ENCODE data around the gene ETF1. TPM values are rescaled to one million over a fixed set of nuclear protein-coding genes. Genes with fewer than 3 reads are reported as not detected.

Gene ETF1
- total RNA-seq, 6 donors from 2014 or later: 22.0 to 147 (median 92.4) TPM

DNA sequence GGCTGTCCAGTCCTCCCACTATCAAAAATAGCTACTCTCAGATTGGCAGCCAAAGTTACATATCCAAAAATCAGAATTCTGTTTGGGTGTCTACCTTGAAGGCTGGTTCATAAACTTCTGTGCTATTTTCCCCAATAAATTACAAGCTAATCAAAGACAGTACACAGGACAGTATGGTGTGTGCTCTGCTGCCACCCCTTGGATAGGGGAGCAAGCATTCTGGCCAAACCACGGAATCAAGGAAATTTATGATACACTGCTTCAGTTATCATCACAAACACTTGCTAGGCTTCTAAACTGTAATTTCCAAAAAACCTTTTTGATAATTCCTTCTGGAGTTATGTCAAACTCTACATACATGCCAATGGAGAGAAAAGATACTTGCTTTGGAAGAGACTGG, 15.9 kb downstream of the ETF1 start:
- no peak for ATAC-seq (ENCODE audit: low FRiP score in 2 of 2)
- H3K36me3 ChIP-seq: peaks cover 0 to 18% (median 0%) of the 10 kb centered on the region in 4 donors
- 36 to 69% methylated on average over 1 of the region's 1 CpG for WGBS, 2 donors
- no peak overlapping the region for H3K4me3 ChIP-seq
- TF ChIP-seq POLR2A (IDR thresholded peaks at IDR 0.05) (no peak), EP300 (IDR thresholded peaks at IDR 0.05) (no peak), POLR2AphosphoS5 (IDR thresholded peaks at IDR 0.05) (no peak)
- TF ChIP-seq, protein P1, sequence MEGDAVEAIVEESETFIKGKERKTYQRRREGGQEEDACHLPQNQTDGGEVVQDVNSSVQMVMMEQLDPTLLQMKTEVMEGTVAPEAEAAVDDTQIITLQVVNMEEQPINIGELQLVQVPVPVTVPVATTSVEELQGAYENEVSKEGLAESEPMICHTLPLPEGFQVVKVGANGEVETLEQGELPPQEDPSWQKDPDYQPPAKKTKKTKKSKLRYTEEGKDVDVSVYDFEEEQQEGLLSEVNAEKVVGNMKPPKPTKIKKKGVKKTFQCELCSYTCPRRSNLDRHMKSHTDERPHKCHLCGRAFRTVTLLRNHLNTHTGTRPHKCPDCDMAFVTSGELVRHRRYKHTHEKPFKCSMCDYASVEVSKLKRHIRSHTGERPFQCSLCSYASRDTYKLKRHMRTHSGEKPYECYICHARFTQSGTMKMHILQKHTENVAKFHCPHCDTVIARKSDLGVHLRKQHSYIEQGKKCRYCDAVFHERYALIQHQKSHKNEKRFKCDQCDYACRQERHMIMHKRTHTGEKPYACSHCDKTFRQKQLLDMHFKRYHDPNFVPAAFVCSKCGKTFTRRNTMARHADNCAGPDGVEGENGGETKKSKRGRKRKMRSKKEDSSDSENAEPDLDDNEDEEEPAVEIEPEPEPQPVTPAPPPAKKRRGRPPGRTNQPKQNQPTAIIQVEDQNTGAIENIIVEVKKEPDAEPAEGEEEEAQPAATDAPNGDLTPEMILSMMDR (IDR thresholded peaks at IDR 0.05): no peak
- H3K4me1 ChIP-seq: peaks cover 8 to 53% (median 14%) of the 10 kb centered on the region in 4 donors
- no peak overlapping the region for H3K27ac ChIP-seq
- no peaks in the 10 kb centered on the region for H3K9me3 ChIP-seq
- no peak for DNase-seq
- no peaks in the 10 kb centered on the region for H3K27me3 ChIP-seq

DNA sequence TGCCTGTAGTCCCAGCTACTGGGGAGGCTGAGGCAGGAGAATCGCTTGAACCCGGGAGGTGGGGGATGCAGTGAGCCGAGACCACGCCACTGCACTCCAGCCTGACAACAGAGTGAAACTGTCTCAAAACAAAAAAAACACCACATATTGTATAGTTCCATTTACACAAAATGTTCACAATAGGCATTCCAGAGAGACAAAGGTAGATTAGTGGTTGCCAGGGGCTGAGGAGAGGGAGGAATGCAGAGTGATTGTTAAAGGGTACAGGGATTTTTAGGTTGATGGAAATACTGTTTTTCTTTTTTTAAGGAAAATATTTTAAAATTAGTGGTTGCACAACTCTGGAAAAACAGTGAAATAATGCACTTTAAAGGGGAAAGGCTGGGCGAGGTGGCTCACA, 19.6 kb downstream of the ETF1 start:
- Histone ChIP-seq H3K4me1 (peaks cover 3 to 25% (median 8%) of the 10 kb centered on the region in 4 donors), H3K4me3 (no peak overlapping the region), H3K27me3 (no peaks in the 10 kb centered on the region), H3K27ac (no peak overlapping the region), H3K9me3 (no peaks in the 10 kb centered on the region), H3K36me3 (peaks cover 0 to 14% (median 3%) of the 10 kb centered on the region in 4 donors)
- ATAC-seq (ENCODE audit: low FRiP score in 2 of 2): no peak
- no peak for DNase-seq
- no peak for TF ChIP-seq POLR2AphosphoS5 (IDR thresholded peaks at IDR 0.05)
- no peak for TF ChIP-seq EP300 (IDR thresholded peaks at IDR 0.05)
- TF ChIP-seq POLR2A (IDR thresholded peaks at IDR 0.05): no peak
- TF ChIP-seq, protein P1 (IDR thresholded peaks at IDR 0.05): no peak
- 94 to 96% methylated on average over 5 of the region's 5 CpGs for WGBS, 2 donors

DNA sequence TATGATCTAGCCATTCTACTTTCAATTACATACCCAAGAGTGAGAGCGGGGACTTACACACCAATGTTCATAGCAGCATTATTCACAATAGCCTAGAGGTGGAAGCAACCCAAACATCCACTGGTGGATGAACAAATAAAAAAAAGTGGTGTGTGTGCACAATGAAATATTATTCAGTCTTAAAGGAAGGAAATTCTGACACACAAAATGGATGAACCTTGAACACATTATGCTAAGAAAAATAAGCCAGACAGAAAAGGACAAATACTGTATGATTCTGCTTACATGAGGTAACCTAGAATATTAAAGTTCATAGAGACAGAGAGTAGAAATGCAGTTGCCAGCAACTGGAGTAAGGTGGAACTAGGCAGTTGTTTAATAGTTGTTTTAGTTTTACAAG, 22.1 kb downstream of the ETF1 start:
- Histone ChIP-seq H3K27me3 (no peaks in the 10 kb centered on the region), H3K36me3 (peaks cover 11 to 33% (median 25%) of the 10 kb centered on the region in 4 donors), H3K4me3 (no peak overlapping the region), H3K9me3 (no peaks in the 10 kb centered on the region), H3K4me1 (peaks cover 4 to 15% (median 7%) of the 10 kb centered on the region in 4 donors), H3K27ac (no peak overlapping the region)
- no peak for ATAC-seq (ENCODE audit: low FRiP score in 2 of 2)
- no peak for TF ChIP-seq POLR2A (IDR thresholded peaks at IDR 0.05)
- TF ChIP-seq POLR2AphosphoS5 (IDR thresholded peaks at IDR 0.05): no peak
- no peak for TF ChIP-seq EP300 (IDR thresholded peaks at IDR 0.05)
- TF ChIP-seq, protein P1 (IDR thresholded peaks at IDR 0.05): no peak
- 91 to 100% methylated on average over 1 of the region's 1 CpG for WGBS, 2 donors
- no peak for DNase-seq

DNA sequence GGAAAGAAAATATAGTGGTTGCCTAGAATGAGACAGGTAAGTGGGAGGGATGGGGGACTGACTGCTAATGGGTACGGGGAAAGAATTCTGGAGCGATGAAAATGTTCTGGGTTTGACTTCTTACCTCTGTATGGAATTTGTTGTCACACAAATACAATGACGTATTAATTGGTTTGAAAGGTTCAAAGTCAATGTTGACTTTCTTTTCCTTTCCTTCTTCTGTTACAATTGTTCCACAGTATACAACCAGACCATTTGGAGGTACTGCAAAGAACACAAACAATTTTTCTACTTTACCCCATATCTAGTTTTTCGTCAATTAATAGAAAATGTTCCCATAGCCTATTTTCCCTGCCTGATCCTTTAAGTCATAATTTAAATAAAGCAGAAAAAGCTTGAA, 25.6 kb downstream of the ETF1 start:
- H3K9me3 ChIP-seq: no peaks in the 10 kb centered on the region
- H3K27me3 ChIP-seq: no peaks in the 10 kb centered on the region
- TF ChIP-seq POLR2A (IDR thresholded peaks at IDR 0.05): no peak
- no peak for TF ChIP-seq EP300 (IDR thresholded peaks at IDR 0.05)
- H3K4me3 ChIP-seq: no peak overlapping the region
- peaks cover 8 to 11% (median 9%) of the 10 kb centered on the region in 4 donors for H3K4me1 ChIP-seq
- DNase-seq: no peak
- H3K27ac ChIP-seq: no peak overlapping the region
- ATAC-seq (ENCODE audit: low FRiP score in 2 of 2): no peak
- 95% methylated on average over 4 of the region's 4 CpGs for WGBS, 2 donors
- H3K36me3 ChIP-seq: peaks cover 11 to 61% (median 51%) of the 10 kb centered on the region in 4 donors

DNA sequence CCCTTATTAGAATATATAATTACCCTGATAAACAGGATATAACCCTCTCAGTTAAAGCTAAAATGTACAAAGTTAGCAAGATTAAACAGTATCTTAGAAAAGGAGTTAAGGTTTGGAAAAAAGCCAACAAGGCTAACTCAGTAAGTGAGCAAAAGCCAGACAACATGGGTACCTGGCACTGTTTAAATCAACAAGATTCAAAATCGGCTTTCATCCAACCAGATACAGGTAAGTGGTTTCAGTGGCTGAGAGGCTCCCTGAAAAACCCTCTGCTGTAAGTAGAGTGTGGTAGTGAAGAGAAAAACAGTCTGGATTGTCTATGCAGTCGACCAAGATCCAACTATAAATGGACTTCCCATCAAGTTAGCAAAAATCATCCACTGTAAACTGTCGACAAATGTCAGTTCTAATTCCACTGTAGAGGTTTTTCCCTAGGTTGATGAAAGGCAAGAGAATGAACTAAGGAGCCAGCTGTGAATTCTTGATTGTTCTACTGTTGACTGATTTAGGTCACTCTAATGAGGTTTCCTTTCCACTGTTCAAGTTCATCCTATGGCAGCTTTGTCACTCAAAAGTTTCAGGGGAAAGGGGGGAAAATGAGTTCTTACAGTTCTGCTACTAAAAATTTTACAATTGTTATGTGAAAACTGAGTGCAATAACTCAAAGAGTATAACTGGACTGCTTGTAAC, 27.3 kb downstream of the ETF1 start:
- Histone ChIP-seq H3K4me3 (no peak overlapping the region), H3K27ac (no peak overlapping the region), H3K36me3 (peaks cover 15 to 76% (median 57%) of the 10 kb centered on the region in 4 donors), H3K9me3 (no peaks in the 10 kb centered on the region), H3K4me1 (peaks cover 3 to 8% (median 7%) of the 10 kb centered on the region in 4 donors), H3K27me3 (no peaks in the 10 kb centered on the region)
- TF ChIP-seq, protein P1 (IDR thresholded peaks at IDR 0.05): no peak
- TF ChIP-seq POLR2AphosphoS5 (IDR thresholded peaks at IDR 0.05): no peak
- no peak for TF ChIP-seq POLR2A (IDR thresholded peaks at IDR 0.05)
- TF ChIP-seq EP300 (IDR thresholded peaks at IDR 0.05): no peak
- ATAC-seq (ENCODE audit: low FRiP score in 2 of 2) (no peak), DNase-seq (no peak)
- 61 to 79% methylated on average over 3 of the region's 3 CpGs for WGBS, 2 donors
